ENCODE measurements around the gene ZNF146.

GRCh38 chr19:36207605-36208252 is 7.2 kb upstream of the ZNF146 start:
- TF ChIP-seq POLR2A (IDR thresholded peaks at IDR 0.05; ENCODE audit: low read length) = no peak
- TF ChIP-seq GATA1 (IDR thresholded peaks at IDR 0.05; ENCODE audit: low read depth, low read length) = no peak

All from erythroblast (primary cell).